ENCODE measurements around the gene FAM3D.
A peak's percentile ranks its signal among the peaks of the same experiment; 100 is the strongest.

Gene FAM3D

DNA sequence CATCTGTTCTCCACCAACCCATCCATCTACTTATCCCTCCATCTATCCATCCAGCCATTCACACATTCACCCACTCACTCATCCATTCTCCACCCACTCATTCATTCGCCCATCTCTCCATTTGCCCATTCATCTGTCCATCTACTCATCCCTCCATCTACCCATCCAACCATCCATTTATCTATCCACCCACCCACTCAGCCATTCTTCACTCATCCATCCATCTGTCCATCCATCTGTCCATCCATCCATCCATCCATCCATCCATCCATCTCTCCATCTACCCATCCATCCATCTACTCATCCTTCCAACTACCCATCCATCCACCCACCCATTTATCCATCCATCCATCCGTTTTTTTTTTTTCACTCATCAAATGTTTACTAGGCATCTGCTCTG, 13.9 kb downstream of the FAM3D start:
- no peak for DNase-seq

DNA sequence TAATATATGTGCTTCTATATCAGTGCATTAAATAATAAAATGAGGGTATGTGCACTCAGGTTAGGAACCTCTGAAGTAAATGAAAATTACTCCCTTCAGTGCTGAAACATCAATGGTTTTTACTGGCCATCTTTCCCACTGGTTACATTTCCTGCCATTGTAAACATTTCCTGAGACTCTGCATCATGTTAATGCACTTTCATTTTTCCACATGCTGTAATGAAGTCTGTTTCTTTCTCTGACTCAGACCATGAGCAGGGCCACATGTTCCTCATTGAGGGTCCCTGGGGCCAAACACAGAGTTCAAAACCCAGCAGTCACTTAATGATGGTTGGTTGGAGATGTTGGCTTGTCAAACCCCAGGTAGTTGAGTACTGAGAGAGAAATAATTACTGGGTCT, 15.3 kb downstream of the FAM3D start:
- no peak for DNase-seq

- no peak for DNase-seq
These were observed 19.0 kb downstream of the FAM3D start for GRCh38 chr3:58647381-58648141.

- DNase-seq = no peak
These were observed 20.1 kb downstream of the FAM3D start for GRCh38 chr3:58646503-58646902.

DNA sequence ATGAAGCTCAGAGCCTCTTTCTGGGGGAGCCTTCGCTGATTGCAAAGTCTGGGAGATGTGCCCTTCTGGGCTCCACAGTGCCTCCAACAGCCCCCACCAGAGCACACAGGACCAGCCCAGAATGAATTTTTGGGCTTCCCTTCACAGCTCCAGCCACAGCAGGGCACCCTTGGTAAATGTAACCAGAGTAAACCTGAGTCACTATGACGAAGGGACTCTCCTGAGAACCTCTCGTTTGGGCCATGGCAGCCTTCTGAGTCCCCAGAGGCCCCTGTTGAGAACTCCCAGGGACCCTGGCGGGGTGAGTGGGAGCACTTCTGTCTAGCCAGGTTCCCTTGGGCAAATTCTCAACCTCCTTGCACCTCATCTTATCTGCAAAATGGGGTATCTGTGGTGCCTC, 20.8 kb downstream of the FAM3D start:
- DNase-seq = no peak

- DNase-seq = no peak
These were observed 23.7 kb downstream of the FAM3D start for GRCh38 chr3:58642846-58643245.

DNA sequence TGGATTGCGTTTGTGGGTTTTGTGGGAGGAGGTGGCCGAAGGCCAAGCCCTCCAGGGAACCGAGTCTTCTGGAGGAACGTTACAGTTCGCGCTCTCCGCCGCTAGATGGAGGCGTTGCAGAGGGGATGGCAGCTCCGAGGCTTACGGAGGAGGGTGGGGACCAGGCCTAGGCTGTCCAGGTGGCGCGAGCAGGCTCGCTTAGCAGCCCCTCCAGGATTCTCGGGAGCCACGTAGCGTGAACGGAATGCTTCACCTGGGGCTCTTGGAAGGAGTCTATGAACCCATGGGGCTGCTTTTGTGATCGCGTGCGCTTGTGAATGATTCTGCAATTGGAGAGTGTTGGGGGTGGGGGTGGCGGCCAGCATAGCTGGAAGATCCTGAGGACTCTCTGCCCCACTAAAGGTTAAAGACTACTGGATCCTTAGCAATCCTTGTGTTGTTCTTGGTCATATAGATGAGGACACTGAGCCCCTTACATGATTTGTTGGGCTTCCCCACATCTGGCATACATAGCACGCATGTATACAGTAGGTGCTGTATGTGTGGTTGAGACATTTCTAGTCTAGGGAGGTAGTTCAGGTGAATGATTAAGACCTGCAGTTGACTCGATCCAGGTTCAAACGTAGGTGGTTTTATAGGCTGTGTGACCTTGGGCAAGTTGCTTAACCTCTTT, 25.7 kb downstream of the FAM3D start:
- DNase-seq = peak; percentile 8 to 38

GRCh38 chr3:58639842-58640241, 26.7 kb downstream of the FAM3D start:
- no peak for DNase-seq

DNA sequence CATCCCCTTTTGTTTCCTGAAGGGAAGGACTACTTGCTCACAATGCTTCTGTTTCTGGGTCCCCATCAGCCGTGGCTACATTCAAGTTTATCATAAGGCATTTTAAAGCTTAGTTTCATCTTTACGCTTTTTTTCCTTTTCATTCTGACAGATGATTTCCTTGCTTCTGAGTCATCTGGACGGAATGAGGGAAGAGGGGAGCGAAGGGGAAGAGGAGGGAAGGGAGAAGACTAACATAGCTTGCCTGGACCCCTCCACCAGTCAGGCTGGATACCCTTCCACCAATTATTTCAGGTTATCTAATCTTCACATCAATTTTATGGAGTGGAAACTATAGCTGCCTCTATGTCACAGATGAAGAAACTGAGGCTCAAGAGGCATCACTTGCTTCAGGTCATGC, 27.6 kb downstream of the FAM3D start:
- no peak for DNase-seq

GRCh38 chr3:58638591-58638990, 28.0 kb downstream of the FAM3D start:
- no peak for DNase-seq

DNA sequence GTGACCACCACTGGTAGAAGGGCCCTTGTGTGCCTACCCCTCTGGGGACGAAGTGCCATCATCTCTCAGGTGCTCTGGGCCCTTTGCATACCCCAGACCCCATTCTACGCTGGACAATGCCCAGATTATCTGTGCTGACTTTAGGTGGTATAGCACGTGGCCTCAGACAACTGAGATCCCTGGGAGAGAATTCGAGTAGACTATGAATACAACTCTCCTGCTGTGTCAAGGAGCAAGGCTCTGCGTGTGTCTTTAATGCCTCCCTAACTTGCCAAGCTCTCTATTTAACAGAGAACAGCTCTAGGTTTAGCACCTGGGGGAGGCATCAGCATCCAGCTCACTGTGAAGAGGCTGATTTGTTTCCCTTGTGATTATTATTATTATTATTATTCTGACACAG, 29.1 kb downstream of the FAM3D start:
- DNase-seq = no peak

- no peak for DNase-seq
These were observed 30.9 kb downstream of the FAM3D start for GRCh38 chr3:58635371-58636285.

DNA sequence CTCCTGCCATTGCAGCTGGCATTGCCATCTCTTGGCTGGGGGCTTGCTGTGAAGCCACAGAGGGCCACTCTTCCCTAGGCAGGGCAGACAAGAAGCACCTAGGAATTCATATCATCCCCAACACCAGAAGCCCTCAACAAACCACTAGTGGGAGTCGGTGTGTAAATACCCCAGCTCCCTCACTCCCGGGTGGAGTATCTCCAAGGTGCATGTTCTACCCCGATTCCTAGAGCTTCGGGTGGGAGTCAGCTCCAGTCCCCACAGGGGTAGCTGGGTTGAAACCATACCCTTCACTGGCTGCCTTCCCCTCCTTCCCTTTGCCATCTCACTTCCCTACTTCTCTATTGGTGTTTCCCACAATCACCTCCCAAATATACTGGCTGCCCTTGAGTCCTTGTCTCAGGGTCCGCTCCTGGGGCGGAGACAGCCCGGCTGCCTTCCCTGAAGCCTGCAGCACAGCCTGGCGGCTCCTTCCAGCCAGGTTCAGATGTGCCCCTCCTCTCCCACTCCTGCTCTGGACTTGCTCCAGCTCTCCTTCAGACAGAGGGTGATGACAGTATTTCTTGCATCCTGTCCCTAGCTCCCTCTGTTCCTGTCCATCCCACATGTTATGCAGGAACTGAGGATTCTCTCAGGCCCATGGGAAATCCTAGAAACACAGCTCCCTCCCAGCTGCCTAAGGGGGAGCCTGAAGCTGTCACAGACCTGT, 33.3 kb downstream of the FAM3D start:
- DNase-seq = no peak

DNA sequence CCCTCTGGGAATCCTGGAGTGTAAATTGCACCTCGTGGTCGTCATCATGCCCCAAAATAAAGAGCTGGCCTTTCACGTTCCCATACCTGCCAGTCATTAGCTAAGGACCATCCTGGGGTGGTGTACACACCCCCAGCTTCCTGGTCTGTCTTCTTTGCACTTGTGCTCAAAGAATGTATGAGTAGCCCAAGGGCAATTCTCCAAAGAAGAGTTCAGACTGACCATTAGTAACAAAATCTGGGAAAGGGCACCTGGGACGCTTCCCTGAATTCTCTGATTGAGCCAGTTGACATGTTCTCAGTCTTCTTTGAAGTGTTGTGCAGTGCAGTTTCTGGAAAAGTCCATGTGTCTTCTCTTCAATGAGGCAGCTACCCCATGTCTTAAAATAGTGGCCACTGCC, 34.8 kb downstream of the FAM3D start:
- no peak for DNase-seq

- no peak for DNase-seq
These were observed 35.9 kb downstream of the FAM3D start for GRCh38 chr3:58630710-58631092.

DNA sequence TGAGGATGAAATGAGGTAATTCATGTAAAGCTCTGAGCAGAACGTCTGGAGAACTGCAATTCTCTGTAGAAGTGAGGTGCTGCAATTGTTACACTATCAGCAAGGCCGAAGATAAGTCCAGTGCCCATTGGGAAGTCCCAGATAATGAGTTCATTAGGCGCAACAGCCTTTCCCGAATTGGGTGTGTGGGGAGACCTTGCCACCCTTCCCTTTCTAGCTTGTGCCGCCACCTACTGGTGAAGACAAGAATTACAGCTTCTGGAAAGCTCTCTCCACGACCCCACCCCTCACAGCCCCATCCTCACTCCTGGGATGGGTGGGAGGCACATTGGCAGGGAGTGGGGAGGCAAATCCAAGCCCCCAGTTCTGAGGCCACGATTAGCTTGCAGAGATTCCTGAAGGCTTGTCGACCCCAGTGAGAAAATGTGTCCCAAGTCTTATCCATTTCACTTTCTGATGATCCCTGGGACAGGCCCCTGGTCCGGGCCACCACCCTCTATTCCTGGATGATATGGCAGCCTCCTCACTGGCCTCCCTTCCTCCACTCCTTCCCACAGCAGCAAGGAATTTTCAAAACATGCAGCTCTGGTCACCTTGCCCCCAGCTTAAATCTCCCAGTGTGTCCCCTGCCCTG, 36.4 kb downstream of the FAM3D start:
- DNase-seq = peak in 1 of 2 experiments; percentile 20

- no peak for DNase-seq
These were observed 36.9 kb downstream of the FAM3D start for GRCh38 chr3:58629629-58630028.

GRCh38 chr3:58628823-58629562, 37.6 kb downstream of the FAM3D start:
- no peak for DNase-seq

DNA sequence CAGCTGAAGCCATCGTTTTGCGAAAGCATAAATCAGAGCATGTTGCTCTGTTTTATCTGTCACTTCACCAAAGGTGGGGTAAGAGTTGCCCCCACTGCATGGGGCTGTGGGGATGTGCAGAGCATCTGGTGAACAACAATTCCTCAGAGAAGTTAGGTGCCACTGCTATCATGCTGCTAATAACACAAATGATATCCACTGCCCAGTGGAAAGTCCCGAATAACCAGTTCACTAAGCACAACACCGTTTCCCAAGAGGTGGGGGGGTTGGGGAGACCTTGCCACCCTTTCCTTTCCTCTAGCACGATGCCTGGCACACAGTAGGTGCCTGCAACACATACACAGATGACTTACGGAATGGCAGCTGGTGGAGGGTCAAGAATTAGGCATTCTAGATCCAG, 38.6 kb downstream of the FAM3D start:
- DNase-seq = no peak

GRCh38 chr3:58627570-58627885, 39.0 kb downstream of the FAM3D start:
- DNase-seq = no peak

GRCh38 chr3:58626841-58627569, 39.6 kb downstream of the FAM3D start:
- DNase-seq = no peak
